CD4-positive, alpha-beta T cell treated with Interleukin-4 for 1 hour (primary cell): ENCODE data around the gene UNC93B1.

Experiments used
- DNase-seq, 2 donors: peaks; one replicate each; pipeline ENCODE4 v3.0.0-alpha.2; 2020 to 2022

Gene UNC93B1

DNA sequence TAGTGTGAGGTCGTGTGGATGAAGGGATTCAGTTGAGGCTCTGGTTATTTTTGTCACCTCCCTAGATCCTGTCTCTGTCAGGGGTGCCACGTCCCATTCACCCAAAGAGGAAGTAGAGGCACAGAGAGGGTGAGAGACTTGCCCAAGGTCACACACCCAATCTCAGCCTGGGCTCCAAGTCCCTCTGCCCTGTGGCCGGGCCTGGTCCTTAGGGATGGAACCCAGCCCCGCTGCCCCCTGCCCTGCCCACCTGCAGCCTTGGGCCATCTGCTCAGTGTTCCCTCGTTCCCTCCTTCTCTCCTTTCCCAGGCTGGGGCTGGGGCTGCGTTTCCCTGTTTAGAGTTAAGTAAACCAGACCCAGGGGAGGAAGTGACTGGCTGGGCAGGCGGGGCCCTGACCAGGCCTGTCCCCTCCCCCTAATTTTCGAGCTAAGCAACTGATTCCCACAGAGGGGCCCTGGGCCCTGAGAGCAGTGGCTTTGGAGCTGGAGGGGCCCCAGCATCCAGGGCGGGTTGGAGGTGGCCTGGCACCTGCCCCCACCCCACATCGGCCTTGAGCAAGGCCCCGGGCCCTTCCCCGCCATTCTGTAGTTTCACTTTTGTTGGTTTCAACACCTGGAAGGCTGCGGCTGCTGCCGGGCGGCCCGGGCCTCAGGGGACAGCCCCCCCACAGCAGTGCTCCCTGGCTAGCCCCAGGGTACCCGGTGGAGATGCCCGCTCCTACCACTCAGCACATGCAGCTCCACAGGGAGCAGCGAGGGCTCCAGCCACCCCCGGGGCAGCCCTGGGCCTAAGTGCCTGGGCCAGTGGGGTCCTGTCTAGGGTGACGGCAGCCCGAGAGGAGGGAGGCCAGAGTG lies 36.4 kb upstream of the UNC93B1 start:
- peak; percentile 49 for DNase-seq

DNA sequence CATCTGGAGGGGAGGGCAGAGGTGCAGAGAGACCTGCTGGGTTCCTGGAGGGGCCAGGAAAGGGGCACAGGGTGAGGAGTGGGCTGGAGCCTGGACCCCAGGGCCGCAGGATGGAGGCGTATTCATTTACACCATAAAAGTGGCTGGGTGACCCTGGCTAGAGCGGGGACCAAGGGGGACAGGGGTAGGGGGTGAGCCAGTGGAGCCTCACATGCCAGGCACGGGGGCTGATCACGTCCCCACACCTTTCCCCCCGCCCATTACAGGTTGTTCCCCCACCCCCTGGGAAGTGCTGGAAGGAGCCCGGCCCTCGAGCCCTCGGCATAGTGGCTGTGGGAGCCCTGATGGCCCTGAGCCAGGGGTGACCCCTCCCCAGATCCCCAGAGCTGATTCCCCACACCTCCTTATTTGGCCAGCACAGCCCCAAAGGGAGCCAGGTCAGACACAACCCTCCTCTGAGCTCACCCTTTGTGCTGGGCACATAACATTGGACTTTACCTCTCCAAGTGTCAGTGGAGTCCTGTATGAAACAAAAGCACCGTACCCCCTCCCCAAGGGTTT lies 35.7 kb upstream of the UNC93B1 start:
- DNase-seq = no peak

DNA sequence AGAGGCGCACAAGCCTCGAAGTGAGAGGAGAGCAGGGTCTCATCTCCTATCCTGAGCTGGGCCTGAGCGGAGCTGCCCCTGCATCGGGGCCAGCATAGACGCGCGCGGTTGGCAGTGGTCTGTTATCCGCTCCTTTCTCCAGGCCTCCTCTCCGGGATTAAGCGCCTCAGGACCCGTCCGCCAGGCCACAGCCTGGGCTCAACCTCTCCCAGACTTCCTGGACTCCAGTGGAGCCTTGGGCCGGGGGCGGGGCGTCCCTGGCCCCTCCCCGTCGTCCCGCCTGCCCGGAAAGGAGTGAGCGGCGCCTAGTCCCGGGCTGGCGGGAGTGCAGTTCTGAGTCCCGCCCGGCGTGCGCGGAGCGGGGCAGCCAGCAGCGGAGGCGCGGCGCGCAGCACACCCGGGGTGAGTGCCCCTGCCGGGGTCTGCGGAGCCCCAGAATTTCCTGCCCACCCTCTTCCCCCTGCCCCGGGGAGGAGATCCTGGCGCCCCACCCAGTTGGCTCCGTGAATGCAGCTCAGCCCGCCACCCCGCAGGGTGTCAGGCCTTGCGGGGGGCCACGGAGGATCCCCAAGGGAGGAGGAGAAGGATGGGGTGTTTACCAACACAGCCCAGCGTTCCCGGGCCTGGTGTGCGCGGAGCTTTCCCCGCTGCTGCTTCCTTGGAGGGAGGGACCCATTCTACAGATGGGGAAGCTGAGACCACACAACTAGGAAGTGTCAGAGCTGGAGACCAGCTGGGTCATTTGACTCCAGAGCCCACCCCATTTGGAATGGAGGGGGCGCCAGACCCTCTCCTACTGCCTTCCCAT lies 35.0 kb upstream of the UNC93B1 start, which contains the start of gene TCIRG1:
TSS of gene TCIRG1 (plus strand) at position 308 of the 808 bp plus-strand sequence. CDS start 2,247 bp downstream, outside the sequence.
- peak; percentile 53 to 56 for DNase-seq

DNA sequence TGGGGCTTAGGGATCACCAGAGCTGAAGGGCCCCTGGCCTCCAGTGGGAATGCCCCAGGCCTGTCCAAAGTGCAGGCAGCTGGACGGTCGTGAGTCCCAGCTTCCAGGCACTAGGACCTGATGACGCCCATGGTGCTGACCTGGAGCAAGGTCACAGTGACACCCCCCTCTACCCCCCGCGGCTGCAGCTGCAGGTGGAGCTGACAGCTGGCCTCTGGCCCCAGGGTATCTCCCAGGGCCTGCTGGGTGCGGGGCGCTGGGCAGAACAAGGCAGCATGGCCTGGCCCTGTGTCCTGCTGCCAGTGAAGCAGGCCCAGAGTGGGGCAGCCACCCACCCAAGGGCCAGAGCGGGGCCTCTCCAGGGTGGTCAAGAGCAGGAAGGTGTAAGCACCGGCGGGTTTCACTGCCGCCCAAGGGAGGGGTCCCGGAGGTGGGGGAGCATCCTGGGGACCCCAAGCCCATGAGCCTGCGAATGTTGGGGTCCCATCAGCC lies 34.4 kb upstream of the UNC93B1 start:
- DNase-seq = no peak

DNA sequence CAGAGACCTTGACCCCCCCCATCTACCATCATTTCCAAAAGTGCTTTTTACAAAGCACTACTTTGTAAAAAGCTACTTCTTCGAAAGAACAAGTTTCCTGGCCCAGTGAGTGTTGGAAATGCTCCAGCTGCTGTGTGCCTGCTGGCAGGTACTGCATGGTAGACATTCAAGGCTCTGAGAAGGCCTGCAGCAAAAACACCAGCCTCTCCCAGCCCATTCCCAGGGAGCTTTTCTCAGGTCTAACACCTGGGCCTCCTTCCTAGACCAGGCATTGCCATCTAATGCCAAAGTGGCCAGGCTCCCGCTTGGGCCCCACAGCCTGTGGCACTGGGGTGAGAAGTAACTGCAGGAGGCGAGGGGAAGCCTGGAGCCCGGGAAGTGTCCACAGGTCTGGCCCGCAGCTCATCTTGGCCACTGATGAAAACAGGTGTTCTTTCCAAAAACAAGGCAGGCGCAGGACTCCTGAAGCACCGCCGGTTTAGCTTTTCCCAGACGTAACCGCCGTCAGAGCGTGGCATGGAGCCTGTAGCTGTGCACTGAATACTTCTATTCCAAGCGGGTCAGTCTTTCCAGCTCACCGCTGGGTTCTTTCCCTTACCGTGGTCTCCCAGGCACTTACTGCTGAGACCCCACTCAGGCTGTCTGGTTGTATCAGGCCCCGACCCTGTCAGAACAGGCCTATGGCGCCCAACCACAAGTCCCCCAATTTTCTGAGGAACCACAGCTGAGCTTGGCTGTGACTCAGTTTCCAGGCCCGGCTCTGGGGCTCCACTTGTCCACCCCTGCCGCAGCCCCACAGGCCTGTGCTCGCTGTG lies 33.7 kb upstream of the UNC93B1 start:
- DNase-seq = no peak

DNA sequence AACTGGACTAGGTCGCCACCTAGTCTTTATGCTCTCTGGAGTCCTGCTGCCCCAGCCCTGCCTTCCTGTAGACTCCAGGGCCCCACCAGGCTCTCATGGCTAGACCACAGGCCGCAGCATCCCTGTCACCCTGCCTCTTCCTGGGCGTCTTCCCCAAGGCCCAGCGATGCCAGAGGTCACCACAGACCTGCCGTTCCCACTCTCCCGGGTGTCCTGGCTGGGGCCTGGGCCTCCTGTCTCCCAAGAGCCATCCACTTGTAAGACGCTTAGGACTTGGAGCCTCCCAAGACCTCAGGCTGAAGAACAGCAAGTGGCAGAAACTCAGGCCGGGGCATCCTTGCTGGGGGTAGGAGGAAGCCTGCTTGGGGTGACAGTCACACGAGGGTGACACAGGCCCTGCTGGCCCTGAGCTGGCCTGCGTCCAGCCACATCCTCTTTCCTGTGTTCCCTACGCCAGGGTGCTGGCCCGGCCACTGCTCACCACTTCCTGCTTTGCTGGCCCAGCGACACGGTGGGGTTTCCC lies 32.9 kb upstream of the UNC93B1 start:
- peak; percentile 40 to 78 for DNase-seq

DNA sequence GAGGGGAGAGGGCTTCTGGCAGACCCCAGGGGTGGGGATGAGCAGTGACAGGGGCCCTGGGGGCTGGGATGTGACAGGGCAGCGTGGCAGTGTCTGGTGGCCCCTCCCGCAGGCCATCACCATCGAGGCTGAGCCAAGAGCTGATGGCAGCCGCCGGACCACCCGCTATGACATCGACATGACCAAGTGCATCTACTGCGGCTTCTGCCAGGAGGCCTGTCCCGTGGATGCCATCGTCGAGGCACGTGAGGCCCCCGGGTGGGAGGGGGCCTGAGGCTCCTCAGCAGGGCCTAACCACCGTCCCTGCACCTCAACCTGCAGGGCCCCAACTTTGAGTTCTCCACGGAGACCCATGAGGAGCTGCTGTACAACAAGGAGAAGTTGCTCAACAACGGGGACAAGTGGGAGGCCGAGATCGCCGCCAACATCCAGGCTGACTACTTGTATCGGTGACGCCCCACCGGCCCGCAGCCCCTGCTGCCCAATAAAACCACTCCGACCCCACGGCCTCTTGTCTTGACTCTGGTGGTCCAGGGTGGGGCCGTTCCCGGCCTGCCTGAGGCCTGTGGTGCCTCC lies 32.3 kb upstream of the UNC93B1 start:
- no peak for DNase-seq

DNA sequence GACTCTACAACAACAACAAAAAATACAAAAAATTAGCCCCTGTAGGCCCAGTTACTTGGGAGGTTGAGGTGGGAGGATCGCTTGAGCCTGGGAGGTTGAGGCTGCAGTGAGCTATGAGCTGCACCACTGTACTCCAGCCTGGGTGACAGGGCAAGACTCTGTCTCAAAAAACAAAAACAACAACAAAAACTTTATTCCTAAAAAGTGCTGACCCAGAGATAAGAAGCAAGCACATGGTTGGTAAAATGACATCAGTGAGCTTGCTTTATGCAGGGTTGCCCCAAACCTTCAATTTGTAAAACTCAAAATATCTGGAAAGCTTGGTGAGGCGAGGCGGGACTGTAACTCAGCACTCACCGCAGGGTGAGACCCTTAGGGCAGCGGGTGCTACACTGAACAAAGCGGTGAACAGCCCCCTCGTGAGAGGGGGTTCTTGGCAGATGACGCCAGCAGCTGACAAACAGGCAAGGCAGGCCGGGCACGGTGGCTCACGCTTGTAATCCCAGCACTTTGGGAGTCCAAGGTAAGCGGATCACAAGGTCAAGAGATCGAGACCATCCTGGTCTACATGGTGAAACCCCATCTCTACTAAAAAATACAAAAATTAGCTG lies 31.5 kb upstream of the UNC93B1 start:
- DNase-seq = no peak

DNA sequence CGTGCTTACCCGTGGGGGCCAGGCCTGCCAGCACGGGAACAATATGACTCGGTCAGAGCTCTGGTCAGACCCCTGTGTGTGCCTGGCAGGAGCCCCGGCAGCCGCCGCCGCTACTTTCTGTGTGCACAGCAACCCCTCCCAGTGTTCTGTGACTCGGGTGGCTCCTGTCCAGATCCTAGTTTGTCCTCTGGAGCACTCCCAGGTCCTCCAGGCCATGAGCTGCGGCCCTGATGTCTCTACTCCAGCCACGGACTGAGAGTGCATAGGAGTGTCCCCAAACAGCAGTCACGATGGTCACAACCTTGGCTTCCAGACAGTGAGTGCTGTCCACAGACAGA lies 29.8 kb upstream of the UNC93B1 start:
- DNase-seq = no peak

DNA sequence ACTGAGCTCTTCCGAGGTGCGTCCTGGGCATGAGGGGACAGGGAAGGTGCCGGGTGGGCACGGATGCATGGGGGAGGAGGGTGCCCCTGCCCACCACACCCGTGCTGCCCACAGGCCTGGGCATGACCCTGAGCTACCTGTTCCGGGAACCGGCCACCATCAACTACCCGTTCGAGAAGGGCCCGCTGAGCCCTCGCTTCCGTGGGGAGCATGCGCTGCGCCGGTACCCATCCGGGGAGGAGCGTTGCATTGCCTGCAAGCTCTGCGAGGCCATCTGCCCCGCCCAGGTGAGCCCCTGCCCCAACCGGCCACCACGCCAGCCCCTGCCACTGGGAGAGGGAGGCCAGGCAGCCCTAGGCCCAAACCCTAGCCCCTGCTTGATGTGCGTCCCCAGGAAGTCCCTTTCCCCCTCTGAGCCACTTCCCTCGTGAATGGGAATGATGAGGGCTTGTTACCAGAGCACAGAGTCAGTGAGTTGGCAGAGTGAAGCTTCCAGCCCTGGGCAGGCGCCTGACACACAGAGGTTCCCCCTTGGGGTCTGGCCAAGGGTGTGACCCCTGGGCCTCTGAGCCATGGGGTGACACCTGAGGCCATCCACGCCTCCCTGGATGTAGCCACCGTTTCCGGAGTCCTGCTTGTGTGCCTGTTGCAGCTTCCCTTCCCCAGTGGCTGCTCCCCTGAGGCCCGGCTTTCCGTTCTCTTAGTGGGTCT lies 29.3 kb upstream of the UNC93B1 start:
- DNase-seq = no peak

DNA sequence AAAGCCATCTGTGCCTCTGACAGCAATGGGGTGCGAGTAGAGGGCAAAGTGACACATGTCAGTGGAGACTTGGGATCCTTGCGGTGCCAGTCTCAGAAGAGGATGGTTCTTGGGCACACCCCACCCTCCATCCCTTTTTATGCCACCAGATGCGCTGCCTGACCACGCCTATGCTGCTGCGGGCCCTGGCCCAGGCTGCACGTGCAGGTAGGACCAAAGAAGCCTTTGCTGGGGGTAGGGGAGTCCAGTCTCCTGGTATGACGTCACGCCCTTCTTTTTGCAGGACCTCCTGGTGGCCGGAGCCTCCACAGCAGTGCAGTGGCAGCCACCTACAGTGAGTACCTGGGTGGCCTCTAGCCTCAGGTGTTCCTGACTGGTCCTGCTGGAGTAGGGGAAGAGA lies 28.1 kb upstream of the UNC93B1 start:
- no peak for DNase-seq

DNA sequence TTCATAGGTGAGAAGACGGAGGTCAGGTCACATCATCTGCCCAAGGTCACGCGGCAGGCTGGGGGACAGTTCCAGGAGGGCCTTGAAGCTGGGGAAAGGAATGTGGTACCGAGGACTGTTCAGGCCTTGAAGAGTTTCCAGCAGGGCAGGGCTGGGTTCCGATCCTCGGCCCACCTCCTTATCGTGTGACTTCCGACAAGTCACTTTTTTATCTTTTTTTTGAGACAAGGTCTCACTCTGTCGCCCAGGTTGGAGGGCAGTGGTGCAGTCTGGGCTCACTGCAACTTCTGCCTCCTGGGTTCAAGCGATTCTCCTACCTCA lies 27.2 kb upstream of the UNC93B1 start:
- DNase-seq = no peak

DNA sequence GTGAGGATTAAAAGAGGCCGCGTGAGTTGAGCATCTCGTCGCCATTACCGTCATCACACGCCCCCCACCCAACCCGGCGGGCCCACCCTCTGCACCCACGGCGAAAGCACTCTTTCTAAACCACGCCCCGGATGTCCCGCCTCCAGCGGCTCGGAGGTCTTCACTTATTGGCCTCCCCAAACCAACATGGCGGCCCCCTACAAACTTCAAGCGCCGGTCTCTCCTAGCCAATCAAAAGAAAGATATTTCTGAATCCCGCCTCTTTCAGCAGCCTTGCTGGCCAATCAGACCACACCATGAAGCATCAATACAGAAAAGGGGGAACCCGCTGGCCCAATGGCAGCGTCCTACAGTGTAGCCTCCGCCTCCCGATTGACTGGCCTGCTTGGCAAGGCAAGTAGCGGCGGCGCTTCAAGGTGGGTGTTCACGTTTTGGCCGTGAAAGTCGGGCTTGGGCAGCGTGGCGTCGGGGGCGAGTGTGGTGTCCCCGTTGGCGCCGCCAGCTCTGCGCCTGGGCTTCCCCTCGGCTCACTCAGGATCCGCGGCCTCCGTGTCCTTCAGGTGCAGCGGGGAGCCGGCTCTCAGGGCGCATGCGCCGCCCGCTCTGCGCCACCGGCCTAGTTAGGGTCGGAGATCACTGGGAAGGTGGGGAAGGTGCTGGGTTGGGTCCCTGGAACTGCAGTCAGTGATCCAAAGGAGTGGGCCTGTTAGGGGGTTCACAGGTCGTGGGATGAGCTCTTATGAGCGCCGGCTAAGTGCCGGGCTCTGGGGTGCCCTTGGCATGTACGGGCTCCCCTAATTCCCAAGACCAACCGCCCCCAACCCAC lies 26.6 kb upstream of the UNC93B1 start, which contains the start of gene NDUFS8:
TSS of gene NDUFS8 (plus strand) at position 364 of the 826 bp plus-strand sequence. CDS start 1,471 bp downstream, outside the sequence.
- peak; percentile 98 to 99 for DNase-seq

DNA sequence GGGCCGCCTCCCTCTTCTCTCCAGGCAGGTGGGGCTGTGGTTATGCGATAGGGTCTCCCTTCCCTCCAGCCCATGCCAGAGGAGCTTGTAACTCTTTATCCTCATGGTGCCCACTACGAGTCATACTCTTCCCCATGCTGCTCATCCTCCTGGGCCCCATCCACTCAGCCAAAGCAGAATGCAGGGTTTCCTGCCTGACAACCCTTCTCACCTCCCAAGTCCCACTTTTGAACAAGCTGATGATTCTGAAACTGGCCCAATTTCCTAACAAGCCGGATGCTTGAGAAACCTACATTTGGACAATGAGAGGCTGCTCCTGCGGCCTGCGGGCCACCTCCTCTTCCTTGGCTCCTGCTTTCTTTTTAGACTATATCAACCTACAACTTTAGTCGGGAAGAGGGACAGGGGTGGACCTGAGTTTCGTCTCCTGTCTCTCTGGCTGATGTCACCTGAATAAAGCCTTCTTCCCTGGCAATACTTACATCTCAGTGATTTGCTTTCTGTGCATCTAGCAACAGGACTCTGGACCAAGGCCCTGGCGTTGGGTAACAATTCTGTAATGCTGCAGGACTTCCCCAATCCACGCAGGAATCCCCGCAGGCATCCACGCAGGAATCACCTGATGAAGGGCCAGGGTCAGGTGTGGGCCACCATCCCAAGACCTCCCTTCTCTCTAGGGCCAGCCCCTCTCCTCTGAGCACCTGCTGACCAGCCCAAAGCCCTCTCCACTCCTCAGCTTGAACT lies 25.1 kb upstream of the UNC93B1 start:
- no peak for DNase-seq

DNA sequence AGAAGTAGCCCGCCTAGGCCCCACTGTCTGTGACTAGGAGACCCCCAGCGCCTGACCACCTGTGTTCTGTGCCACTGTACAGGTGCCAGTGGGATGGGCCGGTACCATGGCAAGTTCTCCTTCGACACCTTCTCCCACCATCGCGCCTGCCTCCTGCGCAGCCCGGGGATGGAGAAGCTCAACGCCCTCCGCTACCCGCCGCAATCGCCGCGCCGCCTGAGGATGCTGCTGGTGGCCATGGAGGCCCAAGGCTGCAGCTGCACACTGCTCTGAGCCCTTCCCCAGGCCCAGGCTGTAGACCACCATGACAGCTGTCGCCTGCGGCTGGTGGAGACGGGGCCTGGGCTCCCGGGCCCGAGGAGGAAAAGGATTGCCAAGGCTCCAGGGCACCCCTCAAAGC lies 23.8 kb upstream of the UNC93B1 start:
- no peak for DNase-seq

DNA sequence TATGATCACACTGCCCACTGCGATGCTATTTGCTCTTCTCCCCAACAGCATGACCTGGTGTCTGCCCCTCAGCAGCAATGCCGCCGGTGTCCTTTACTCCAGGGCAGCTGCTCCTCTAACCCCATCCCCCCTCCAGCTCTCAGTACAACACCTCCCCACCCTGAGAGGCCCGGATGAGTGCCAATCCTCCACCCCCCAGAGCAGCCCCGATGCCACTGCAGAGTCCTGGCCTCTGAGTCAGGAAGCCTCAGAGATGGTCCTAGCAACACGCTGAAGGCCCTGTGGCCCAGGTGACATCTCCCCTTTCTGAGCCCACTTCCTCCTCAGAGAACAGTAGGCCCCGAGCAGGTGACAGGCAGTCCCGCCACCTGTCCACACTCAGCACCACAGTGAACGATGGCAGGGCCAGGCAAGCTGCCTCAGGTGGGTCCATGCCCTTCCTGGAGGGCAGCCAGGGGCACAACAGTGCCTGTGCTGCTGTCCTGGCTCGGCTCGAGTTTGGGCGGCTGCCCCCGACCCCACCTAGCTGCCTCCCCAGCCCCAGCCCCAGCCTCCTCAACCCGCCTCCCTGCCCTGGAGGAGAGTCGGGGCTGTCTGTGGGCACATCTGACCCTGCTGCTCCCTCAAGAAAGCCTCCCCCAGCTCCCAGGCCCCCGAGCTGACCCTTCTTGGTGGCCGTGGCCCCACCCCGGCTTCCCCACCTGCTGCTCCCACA lies 22.7 kb upstream of the UNC93B1 start:
- no peak for DNase-seq

DNA sequence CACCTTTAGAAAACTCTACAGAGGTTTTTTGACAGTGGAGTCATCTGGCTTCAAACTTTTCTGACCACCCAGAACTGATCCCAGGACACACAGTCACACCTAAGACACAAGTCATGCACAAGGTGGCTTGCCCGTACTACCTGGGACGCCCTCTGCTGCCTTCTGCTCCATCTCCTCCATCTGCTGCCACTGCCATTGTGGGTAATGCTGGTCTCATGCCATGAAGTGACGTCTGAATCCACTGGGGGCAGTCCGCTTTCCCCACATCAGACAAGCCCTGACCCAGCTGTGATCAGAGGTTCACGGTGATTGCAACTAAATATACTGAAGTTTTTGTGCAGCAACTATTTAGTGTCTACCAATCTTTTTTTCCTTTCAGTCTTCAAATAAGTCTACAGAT lies 21.1 kb upstream of the UNC93B1 start:
- no peak for DNase-seq

DNA sequence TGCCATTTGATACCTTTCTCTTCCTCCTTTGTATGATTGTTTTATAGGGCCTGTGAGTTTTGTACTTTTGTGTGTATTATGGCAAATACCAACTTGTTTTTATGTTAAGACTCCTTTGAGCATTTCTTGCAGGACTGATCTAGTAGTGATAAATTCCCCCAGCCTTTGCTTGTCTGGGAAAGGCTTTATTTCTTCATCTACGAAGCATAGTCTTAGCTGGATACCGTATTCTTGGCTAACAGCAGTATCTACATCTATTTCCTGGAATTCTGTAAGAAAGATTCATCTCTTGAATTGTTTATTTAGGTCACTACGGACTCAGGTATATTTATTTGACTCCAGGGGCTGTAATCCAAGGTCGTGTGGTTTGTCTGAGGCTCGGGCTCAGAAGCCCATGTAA lies 20.6 kb upstream of the UNC93B1 start:
- no peak for DNase-seq

DNA sequence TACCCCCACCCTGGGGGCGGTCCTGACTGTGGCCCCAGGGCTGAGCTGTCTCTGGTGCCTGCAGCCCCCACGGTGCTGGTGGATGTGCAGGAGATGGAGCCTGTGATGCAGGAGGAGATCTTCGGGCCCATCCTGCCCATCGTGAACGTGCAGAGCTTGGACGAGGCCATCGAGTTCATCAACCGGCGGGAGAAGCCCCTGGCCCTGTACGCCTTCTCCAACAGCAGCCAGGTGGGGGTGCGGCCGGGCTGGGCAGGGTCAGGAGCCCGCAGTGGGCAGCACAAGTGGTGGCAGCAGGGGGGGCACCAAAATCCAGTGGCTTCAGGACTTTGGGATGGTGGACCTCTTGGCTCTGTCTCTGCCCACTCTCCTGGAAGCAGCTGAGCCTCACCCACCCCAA lies 18.6 kb upstream of the UNC93B1 start:
- DNase-seq = no peak
